GM21786 (cell line): ENCODE measurements around the gene CDON.
"Not testable (repeated sequence)": the region's sequence is repeated elsewhere in the genome, so short reads cannot be mapped to it uniquely, and the experiment has no call there.

Source experiments
- ATAC-seq: cut with Tn5 transposase; IDR thresholded peaks from one replicate; pipeline ENCODE4 v1.9.1; 2021; ENCODE audit not compliant: unreplicated experiment

CDON gene

GRCh38 chr11:126051117-126051516 lies 11.5 kb downstream of the CDON start:
- ATAC-seq, result no peak

GRCh38 chr11:126049159-126049558 lies 13.5 kb downstream of the CDON start:
- no peak for ATAC-seq

GRCh38 chr11:126048197-126048596 lies 14.5 kb downstream of the CDON start:
- ATAC-seq, result no peak

GRCh38 chr11:126046570-126047195 lies 16.0 kb downstream of the CDON start:
- ATAC-seq, result no peak

- no peak for ATAC-seq
Observed at GRCh38 chr11:126039485-126040271, 23.0 kb downstream of the CDON start.

- no peak for ATAC-seq
Observed at GRCh38 chr11:126035718-126036117, 26.9 kb downstream of the CDON start.

GRCh38 chr11:126034933-126035425 lies 27.7 kb downstream of the CDON start:
- no peak for ATAC-seq

GRCh38 chr11:126034039-126034932 lies 28.4 kb downstream of the CDON start:
- ATAC-seq, result no peak

- ATAC-seq, result no peak
Observed at GRCh38 chr11:126032375-126032774, 30.3 kb downstream of the CDON start.

- ATAC-seq, result no peak
Observed at GRCh38 chr11:126029805-126030204, 32.9 kb downstream of the CDON start.

GRCh38 chr11:126029237-126029636 lies 33.4 kb downstream of the CDON start:
- no peak for ATAC-seq

- not testable (repeated sequence) for ATAC-seq
Observed at GRCh38 chr11:126028534-126028933, 34.1 kb downstream of the CDON start.

GRCh38 chr11:126026579-126026978 lies 36.1 kb downstream of the CDON start:
- no peak for ATAC-seq

GRCh38 chr11:126025822-126026221 lies 36.8 kb downstream of the CDON start:
- ATAC-seq, result no peak

- no peak for ATAC-seq
Observed at GRCh38 chr11:126024123-126024522, 38.5 kb downstream of the CDON start.

- no peak for ATAC-seq
Observed at GRCh38 chr11:126012852-126013251, 49.8 kb downstream of the CDON start.

GRCh38 chr11:126011754-126012153 lies 50.9 kb downstream of the CDON start:
- ATAC-seq, result no peak

GRCh38 chr11:126011265-126011664 lies 51.4 kb downstream of the CDON start:
- no peak for ATAC-seq

- ATAC-seq, result no peak
Observed at GRCh38 chr11:126008956-126009355, 53.7 kb downstream of the CDON start.

GRCh38 chr11:126007238-126007637 lies 55.4 kb downstream of the CDON start:
- ATAC-seq, result no peak

- ATAC-seq, result no peak
Observed at GRCh38 chr11:126006068-126006467, 56.6 kb downstream of the CDON start.
